Liver (tissue), 9 donors: ENCODE measurements around the gene NTNG2. TPM values are rescaled to one million over a fixed set of nuclear protein-coding genes. Genes with fewer than 3 reads are reported as not detected.
A peak's percentile ranks its signal among the peaks of the same experiment; 100 is the strongest.

Experiments used
- DNase-seq: peaks from one replicate; pipeline ENCODE4 v3.0.0-alpha.2; 2017; ENCODE audit warnings: low spot score
- H3K27ac ChIP-seq, 2 donors: one replicate each; pipeline ENCODE4 v1.7.0; 2013; ENCODE audit warnings: inconsistent platforms in 2 of 2, low read length in 2 of 2, control low read depth in 1 of 2, low read depth in 1 of 2, mild to moderate bottlenecking in 1 of 2
- H3K27me3 ChIP-seq, 4 donors: one replicate each; pipeline versions ENCODE4 v1.6.1 to v1.7.0; 2013; ENCODE audit warnings: low read length in 3 of 4, inconsistent platforms in 1 of 4, mild to moderate bottlenecking in 1 of 4, moderate library complexity in 1 of 4; ENCODE audit not compliant: control insufficient read depth in 4 of 4, insufficient read depth in 4 of 4
- H3K36me3 ChIP-seq, 4 donors: one replicate each; pipeline versions ENCODE4 v1.6.1 to v1.7.0; 2013; ENCODE audit warnings: low read length in 3 of 4, mild to moderate bottlenecking in 3 of 4, low read depth in 1 of 4, moderate library complexity in 1 of 4; ENCODE audit not compliant: control insufficient read depth in 4 of 4, insufficient read depth in 3 of 4
- H3K4me1 ChIP-seq, 4 donors: one replicate each; pipeline versions ENCODE4 v1.6.1 to v1.7.0; 2013; ENCODE audit warnings: low read length in 3 of 4, mild to moderate bottlenecking in 3 of 4, moderate library complexity in 1 of 4; ENCODE audit not compliant: control insufficient read depth in 4 of 4, insufficient read depth in 4 of 4
- H3K4me3 ChIP-seq, 3 donors: one replicate each; pipeline versions ENCODE4 v1.6.1 to v1.7.0; 2013; ENCODE audit warnings: low read length in 3 of 3, control low read depth in 1 of 3, low read depth in 1 of 3, mild to moderate bottlenecking in 1 of 3
- H3K9ac ChIP-seq, 2 donors: one replicate each; pipeline ENCODE4 v1.7.0; 2013; ENCODE audit warnings: low read length in 2 of 2, mild to moderate bottlenecking in 2 of 2, moderate library complexity in 2 of 2, control low read depth in 1 of 2, low read depth in 1 of 2
- H3K9me3 ChIP-seq, 4 donors: one replicate each; pipeline versions ENCODE4 v1.6.1 to v1.7.0; 2013; ENCODE audit warnings: low read length in 3 of 4; ENCODE audit not compliant: control insufficient read depth in 4 of 4
- ATF3 ChIP-seq: IDR thresholded peaks from 2 replicates; pipeline ENCODE4 v1.6.1; 2016; ENCODE audit warnings: antibody characterized with exemption
- CTCF ChIP-seq: fragments of 150-350 bp; IDR thresholded peaks from 2 replicates; pipeline ENCODE4 v1.5.1; 2017; ENCODE audit warnings: improper control_type of control experiment, low read depth, low read length; ENCODE audit not compliant: missing input control
- EGR1 ChIP-seq, 2 donors: IDR thresholded peaks; 2 replicates each; pipeline ENCODE4 v1.6.1; 2016 to 2018; ENCODE audit warnings: antibody characterized with exemption in 2 of 2, low read depth in 2 of 2
- FOXA1 ChIP-seq: IDR thresholded peaks from 2 replicates; pipeline ENCODE4 v1.6.1; 2016; ENCODE audit warnings: antibody characterized with exemption
- GABPA ChIP-seq, 2 donors: IDR thresholded peaks in 1 of 2; conservative IDR thresholded peaks in 1 of 2; 2 replicates each; pipeline ENCODE4 v1.6.1; 2016; ENCODE audit warnings: antibody characterized with exemption in 2 of 2, mild to moderate bottlenecking in 1 of 2, moderate library complexity in 1 of 2
- HNF4A ChIP-seq, 2 donors: conservative IDR thresholded peaks; 2 replicates each; pipeline ENCODE4 v1.6.1; 2016; ENCODE audit warnings: antibody characterized with exemption in 2 of 2, mild to moderate bottlenecking in 2 of 2
- HNF4G ChIP-seq: IDR thresholded peaks from 2 replicates; pipeline ENCODE4 v1.6.1; 2016; ENCODE audit warnings: antibody characterized with exemption
- JUND ChIP-seq, 2 donors: IDR thresholded peaks; 2 replicates each; pipeline ENCODE4 v1.6.1; 2016; ENCODE audit warnings: antibody characterized with exemption in 2 of 2
- NR2F2 ChIP-seq: IDR thresholded peaks from 2 replicates; pipeline ENCODE4 v1.6.1; 2016; ENCODE audit warnings: antibody characterized with exemption
- RAD21 ChIP-seq, 2 donors: IDR thresholded peaks; 2 replicates each; pipeline ENCODE4 v1.6.1; 2016; ENCODE audit warnings: antibody characterized with exemption in 2 of 2, mild to moderate bottlenecking in 2 of 2
- REST ChIP-seq: IDR thresholded peaks from 2 replicates; pipeline ENCODE4 v1.6.1; 2016; ENCODE audit warnings: antibody characterized with exemption, mild to moderate bottlenecking
- RXRA ChIP-seq, 2 donors: IDR thresholded peaks; 2 replicates each; pipeline ENCODE4 v1.6.1; 2017 to 2018; ENCODE audit warnings: antibody characterized with exemption in 2 of 2, mild to moderate bottlenecking in 1 of 2
- SP1 ChIP-seq: IDR thresholded peaks from 2 replicates; pipeline ENCODE4 v1.6.1; 2018; ENCODE audit warnings: antibody characterized with exemption, mild to moderate bottlenecking
- TAF1 ChIP-seq: conservative IDR thresholded peaks from 2 replicates; pipeline ENCODE4 v1.6.1; 2016; ENCODE audit warnings: antibody characterized with exemption, mild to moderate bottlenecking
- YY1 ChIP-seq: IDR thresholded peaks from 2 replicates; pipeline ENCODE4 v1.6.1; 2016; ENCODE audit warnings: antibody characterized with exemption, mild to moderate bottlenecking
- WGBS: extraction: QIAGEN DNeasy Blood & Tissue Kit; methylation state at CpG from one replicate; pipeline ENCODE4 v1.1.7; 2013; 5-methylcytosine and 5-hydroxymethylcytosine counted together
- polyA plus RNA-seq, 2 donors: library from polyadenylated mRNA; stranded (reverse) in 1 of 2; unstranded in 1 of 2; fragments of 200-250 nt in 1 of 2; fragments of >200 nt in 1 of 2; fragmentation: Nextera tagmentation in 1 of 2; extraction: Ambion mirVana in 1 of 2; gene quantifications; one replicate each; pipeline versions ENCODE4 v1.2.1 to v1.2.3, GENCODE V29; 2013 to 2015
- total RNA-seq, 2 donors: library from RNA; depleted of rRNA; stranded (reverse); fragments of >200 nt; gene quantifications; one replicate each; pipeline ENCODE4 v1.2.3, GENCODE V29; 2014
- TF ChIP-seq, protein P1 (sequence below): IDR thresholded peaks from 2 replicates; pipeline ENCODE4 v1.6.1; 2016; ENCODE audit warnings: antibody characterized with exemption
- TF ChIP-seq, protein P2 (sequence below): IDR thresholded peaks from 2 replicates; pipeline ENCODE4 v1.6.1; 2016; ENCODE audit warnings: antibody characterized with exemption
- donor health status: healthy.
- donor health status: healthy.
- donor health status: healthy.
- donor health status: healthy.
- donor health status: healthy.

Gene NTNG2
- total and polyA plus RNA-seq, 4 donors = 0.12 to 0.42 (median 0.28) TPM; not detected in 1

- Histone ChIP-seq H3K4me3 (no peak overlapping the region), H3K9me3 (no peaks in the 10 kb centered on the region), H3K27ac (no peak overlapping the region), H3K27me3 (no peaks in the 10 kb centered on the region), H3K36me3 (no peaks in the 10 kb centered on the region), H3K4me1 (peaks cover 5 to 20% (median 9%) of the 10 kb centered on the region in 4 donors), H3K9ac (no peak overlapping the region)
- no peak for DNase-seq
- 50% methylated on average over 3 of the region's 3 CpGs for WGBS
- TF ChIP-seq RAD21 (IDR thresholded peaks at IDR 0.05) (no peak), TAF1 (no peak), CTCF (no peak), GABPA (IDR thresholded peaks at IDR 0.05 in 1 of 2, conservative IDR thresholded peaks at IDR 0.05 in 1 of 2) (no peak), EGR1 (IDR thresholded peaks at IDR 0.05; ENCODE audit: low read depth in 2 of 2) (no peak), HNF4G (no peak), YY1 (no peak), SP1 (no peak), ATF3 (no peak), HNF4A (conservative IDR thresholded peaks at IDR 0.05) (no peak)
Observed at GRCh38 chr9:132239518-132239917, 77.7 kb downstream of the NTNG2 start.

GRCh38 chr9:132239999-132240840 is 78.4 kb downstream of the NTNG2 start:
- TF ChIP-seq TAF1 (no peak), SP1 (no peak)
- no peaks in the 10 kb centered on the region for H3K36me3 ChIP-seq
- DNase-seq = no peak
- no peak overlapping the region for H3K9ac ChIP-seq
- peak overlapping the region in 1 of 3 donors; percentile 74 for H3K4me3 ChIP-seq
- H3K9me3 ChIP-seq = no peaks in the 10 kb centered on the region
- H3K27ac ChIP-seq = no peak overlapping the region
- peaks cover 5 to 20% (median 9%) of the 10 kb centered on the region in 4 donors for H3K4me1 ChIP-seq
- peaks cover 0 to under 1% (median 0%) of the 10 kb centered on the region in 4 donors for H3K27me3 ChIP-seq
- 48% methylated on average over 21 of the region's 21 CpGs for WGBS

DNA sequence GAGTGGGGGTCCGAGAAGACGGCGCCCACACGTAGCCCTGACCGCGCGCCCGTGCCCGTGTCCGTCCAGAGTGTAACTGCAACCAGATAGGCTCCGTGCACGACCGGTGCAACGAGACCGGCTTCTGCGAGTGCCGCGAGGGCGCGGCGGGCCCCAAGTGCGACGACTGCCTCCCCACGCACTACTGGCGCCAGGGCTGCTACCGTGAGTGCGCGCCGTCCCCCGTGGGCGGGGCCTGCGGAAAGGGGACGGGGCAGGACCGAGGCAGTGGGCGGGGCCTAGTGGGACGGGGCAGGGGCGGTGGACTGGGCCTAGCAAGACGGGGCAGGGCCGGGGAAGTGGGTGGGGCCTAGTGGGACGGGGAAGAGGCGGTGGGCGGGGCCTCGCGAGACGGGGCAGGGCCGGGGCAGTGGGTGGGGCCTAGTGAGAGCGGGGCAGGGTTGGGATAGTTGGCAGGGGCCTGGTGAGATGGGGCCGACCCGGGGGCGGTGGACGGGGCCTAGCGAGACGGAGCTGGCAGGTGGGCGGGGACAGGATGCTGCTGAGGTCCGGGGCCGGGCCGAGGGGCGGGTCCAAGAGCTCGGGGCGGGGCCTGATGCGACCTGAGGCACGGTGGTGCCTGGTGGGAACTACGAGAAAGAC is 79.1 kb downstream of the NTNG2 start:
- Histone ChIP-seq H3K9ac (no peak overlapping the region), H3K36me3 (no peaks in the 10 kb centered on the region), H3K27me3 (peaks cover 0 to 7% (median 0%) of the 10 kb centered on the region in 4 donors), H3K9me3 (no peaks in the 10 kb centered on the region), H3K4me1 (peaks cover 5 to 20% (median 9%) of the 10 kb centered on the region in 4 donors), H3K4me3 (peak overlapping the region; percentile 41 to 74 (median 69)), H3K27ac (peak overlapping the region in 1 of 2 donors; percentile 16)
- peak; percentile 94 for DNase-seq
- WGBS = 7% methylated on average over 63 of the region's 63 CpGs
- TF ChIP-seq NR2F2 (no peak), REST (peak; percentile 27), FOXA1 (no peak), YY1 (no peak), SP1 (peak; percentile 56), HNF4G (no peak), RXRA (IDR thresholded peaks at IDR 0.05) (no peak), JUND (IDR thresholded peaks at IDR 0.05) (no peak), EGR1 (IDR thresholded peaks at IDR 0.05; ENCODE audit: low read depth in 2 of 2) (no peak), ATF3 (no peak), HNF4A (conservative IDR thresholded peaks at IDR 0.05) (no peak), RAD21 (IDR thresholded peaks at IDR 0.05) (no peak)
- TF ChIP-seq, protein P1, sequence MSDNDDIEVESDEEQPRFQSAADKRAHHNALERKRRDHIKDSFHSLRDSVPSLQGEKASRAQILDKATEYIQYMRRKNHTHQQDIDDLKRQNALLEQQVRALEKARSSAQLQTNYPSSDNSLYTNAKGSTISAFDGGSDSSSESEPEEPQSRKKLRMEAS = no peak
- TF ChIP-seq, protein P2, sequence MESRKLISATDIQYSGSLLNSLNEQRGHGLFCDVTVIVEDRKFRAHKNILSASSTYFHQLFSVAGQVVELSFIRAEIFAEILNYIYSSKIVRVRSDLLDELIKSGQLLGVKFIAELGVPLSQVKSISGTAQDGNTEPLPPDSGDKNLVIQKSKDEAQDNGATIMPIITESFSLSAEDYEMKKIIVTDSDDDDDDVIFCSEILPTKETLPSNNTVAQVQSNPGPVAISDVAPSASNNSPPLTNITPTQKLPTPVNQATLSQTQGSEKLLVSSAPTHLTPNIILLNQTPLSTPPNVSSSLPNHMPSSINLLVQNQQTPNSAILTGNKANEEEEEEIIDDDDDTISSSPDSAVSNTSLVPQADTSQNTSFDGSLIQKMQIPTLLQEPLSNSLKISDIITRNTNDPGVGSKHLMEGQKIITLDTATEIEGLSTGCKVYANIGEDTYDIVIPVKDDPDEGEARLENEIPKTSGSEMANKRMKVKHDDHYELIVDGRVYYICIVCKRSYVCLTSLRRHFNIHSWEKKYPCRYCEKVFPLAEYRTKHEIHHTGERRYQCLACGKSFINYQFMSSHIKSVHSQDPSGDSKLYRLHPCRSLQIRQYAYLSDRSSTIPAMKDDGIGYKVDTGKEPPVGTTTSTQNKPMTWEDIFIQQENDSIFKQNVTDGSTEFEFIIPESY = no peak
